ENCODE data around the gene CCDC146.
"Not testable (repeated sequence)": the region's sequence is repeated elsewhere in the genome, so short reads cannot be mapped to it uniquely, and the experiment has no call there.

DNA sequence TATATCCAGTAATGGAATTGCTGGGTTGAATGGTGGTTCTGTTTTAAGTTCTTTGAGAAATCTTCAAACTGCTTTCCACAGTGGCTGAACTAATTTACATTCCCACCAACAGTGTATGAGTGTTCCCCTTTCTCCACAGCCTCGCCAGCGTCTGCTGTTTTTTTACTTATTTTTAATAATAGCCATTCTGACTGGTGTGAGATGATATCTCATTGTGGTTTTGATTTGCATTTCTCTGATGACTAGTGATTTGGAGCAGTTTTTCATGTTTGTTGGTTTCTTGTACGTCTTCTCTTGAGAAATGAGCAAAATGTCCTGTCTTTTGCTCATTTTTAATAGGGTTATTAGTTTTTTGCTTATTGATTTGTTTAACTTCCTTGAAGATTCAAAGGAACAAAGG is 21.9 kb upstream of the CCDC146 start:
- not testable (repeated sequence) for TF ChIP-seq ELF4 (CRISPR knock-in tag; IDR thresholded peaks at IDR 0.05; ENCODE audit: low read depth); SOX15 (CRISPR knock-in tag; IDR thresholded peaks at IDR 0.05); TEAD4 (CRISPR knock-in tag; IDR thresholded peaks at IDR 0.05); CBFB (CRISPR knock-in tag; IDR thresholded peaks at IDR 0.05; ENCODE audit: low read depth); JUN (CRISPR knock-in tag; IDR thresholded peaks at IDR 0.05); CREB1 (CRISPR knock-in tag; IDR thresholded peaks at IDR 0.05); NR2C2 (CRISPR knock-in tag; IDR thresholded peaks at IDR 0.05); NFYB (CRISPR knock-in tag; conservative IDR thresholded peaks at IDR 0.05; ENCODE audit: low read depth); MAX (CRISPR knock-in tag; IDR thresholded peaks at IDR 0.05)
- TF ChIP-seq, protein P1, sequence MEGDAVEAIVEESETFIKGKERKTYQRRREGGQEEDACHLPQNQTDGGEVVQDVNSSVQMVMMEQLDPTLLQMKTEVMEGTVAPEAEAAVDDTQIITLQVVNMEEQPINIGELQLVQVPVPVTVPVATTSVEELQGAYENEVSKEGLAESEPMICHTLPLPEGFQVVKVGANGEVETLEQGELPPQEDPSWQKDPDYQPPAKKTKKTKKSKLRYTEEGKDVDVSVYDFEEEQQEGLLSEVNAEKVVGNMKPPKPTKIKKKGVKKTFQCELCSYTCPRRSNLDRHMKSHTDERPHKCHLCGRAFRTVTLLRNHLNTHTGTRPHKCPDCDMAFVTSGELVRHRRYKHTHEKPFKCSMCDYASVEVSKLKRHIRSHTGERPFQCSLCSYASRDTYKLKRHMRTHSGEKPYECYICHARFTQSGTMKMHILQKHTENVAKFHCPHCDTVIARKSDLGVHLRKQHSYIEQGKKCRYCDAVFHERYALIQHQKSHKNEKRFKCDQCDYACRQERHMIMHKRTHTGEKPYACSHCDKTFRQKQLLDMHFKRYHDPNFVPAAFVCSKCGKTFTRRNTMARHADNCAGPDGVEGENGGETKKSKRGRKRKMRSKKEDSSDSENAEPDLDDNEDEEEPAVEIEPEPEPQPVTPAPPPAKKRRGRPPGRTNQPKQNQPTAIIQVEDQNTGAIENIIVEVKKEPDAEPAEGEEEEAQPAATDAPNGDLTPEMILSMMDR (IDR thresholded peaks at IDR 0.05): not testable (repeated sequence)
- TF ChIP-seq, protein P2, sequence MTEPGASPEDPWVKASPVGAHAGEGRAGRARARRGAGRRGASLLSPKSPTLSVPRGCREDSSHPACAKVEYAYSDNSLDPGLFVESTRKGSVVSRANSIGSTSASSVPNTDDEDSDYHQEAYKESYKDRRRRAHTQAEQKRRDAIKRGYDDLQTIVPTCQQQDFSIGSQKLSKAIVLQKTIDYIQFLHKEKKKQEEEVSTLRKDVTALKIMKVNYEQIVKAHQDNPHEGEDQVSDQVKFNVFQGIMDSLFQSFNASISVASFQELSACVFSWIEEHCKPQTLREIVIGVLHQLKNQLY (CRISPR knock-in tag; IDR thresholded peaks at IDR 0.05): not testable (repeated sequence)

All from WTC11 (cell line).